OCI-LY7 (cell line): ENCODE results near the gene DACT3. TPM values are rescaled to one million over a fixed set of nuclear protein-coding genes. Genes with fewer than 3 reads are reported as not detected.

Experiments used
- BruUV-seq: library from RNA; stranded (reverse); fragments of 400-500 nt; replicated peaks from 2 replicates; lab custom pipeline; 2021; lab: Mats Ljungman, UMichigan
- CTCF ChIA-PET: fragments of 300-600 bp; sonication (Branson Sonifier 250); formaldehyde crosslinking; loops from one replicate; lab custom pipeline; 2022; ENCODE audit warnings: antibody characterized with exemption; ENCODE audit not compliant: unreplicated experiment; lab: Charles Lee
- POLR2A ChIA-PET: fragments of 300-600 bp; sonication (Branson Sonifier 250); formaldehyde crosslinking; loops from one replicate; lab custom pipeline; 2022; ENCODE audit warnings: antibody characterized with exemption; lab: Charles Lee
- DNase-seq: peaks from one replicate; pipeline ENCODE4 v3.0.0-alpha.2; 2015; ENCODE audit warnings: low spot score
- H2AFZ ChIP-seq: fragments of 200-600 bp; sonication (generic), shearing (Covaris generic); 2 replicates; pipeline ENCODE4 v1.6.1; 2014; ENCODE audit warnings: mild to moderate bottlenecking, antibody characterized with exemption, low read length, moderate library complexity
- H3K27ac ChIP-seq: fragments of 200-600 bp; sonication (generic); 2 replicates; pipeline ENCODE4 v1.5.1; 2014; ENCODE audit warnings: mixed run types, low read depth, mild to moderate bottlenecking, moderate library complexity, low read length, inconsistent platforms; ENCODE audit not compliant: poor library complexity, severe bottlenecking
- H3K36me3 ChIP-seq: fragments of 200-600 bp; sonication (generic); 2 replicates; pipeline ENCODE4 v1.6.1; 2014; ENCODE audit warnings: mild to moderate bottlenecking, antibody characterized with exemption, low read length, moderate library complexity, mixed read lengths; ENCODE audit not compliant: insufficient read depth
- H3K4me1 ChIP-seq: fragments of 200-600 bp; sonication (generic); 2 replicates; pipeline ENCODE4 v1.5.1; 2014; ENCODE audit warnings: mild to moderate bottlenecking, low read length; ENCODE audit not compliant: insufficient read depth, poor library complexity, severe bottlenecking
- H3K4me2 ChIP-seq: fragments of 200-600 bp; sonication (generic); 2 replicates; pipeline ENCODE4 v1.6.1; 2014; ENCODE audit warnings: mild to moderate bottlenecking, low read length
- H3K4me3 ChIP-seq: fragments of 200-600 bp; sonication (generic); 2 replicates; pipeline ENCODE4 v1.5.1; 2014; ENCODE audit warnings: mild to moderate bottlenecking, low read depth, low read length; ENCODE audit not compliant: poor library complexity, severe bottlenecking
- H3K79me2 ChIP-seq: fragments of 200-600 bp; sonication (generic); 2 replicates; pipeline ENCODE4 v1.6.1; 2016; ENCODE audit warnings: low read depth, mild to moderate bottlenecking, low read length, moderate library complexity, mixed read lengths; ENCODE audit not compliant: insufficient read depth
- H3K9me2 ChIP-seq: fragments of 200-600 bp; sonication (generic); 2 replicates; pipeline ENCODE4 v1.6.1; 2016; ENCODE audit warnings: mild to moderate bottlenecking, low read length, mixed read lengths; ENCODE audit not compliant: insufficient read depth
- H3K9me3 ChIP-seq: fragments of 200-600 bp; sonication (generic); 2 replicates; pipeline ENCODE4 v1.6.1; 2014; ENCODE audit warnings: mild to moderate bottlenecking, mixed run types, low read length, mixed read lengths
- H4K20me1 ChIP-seq: fragments of 200-600 bp; sonication (generic); 2 replicates; pipeline ENCODE4 v1.6.1; 2014; ENCODE audit warnings: mild to moderate bottlenecking, antibody characterized with exemption, low read length, moderate library complexity, mixed read lengths; ENCODE audit not compliant: insufficient read depth
- CTCF ChIP-seq: fragments of 200-600 bp; sonication (generic); conservative IDR thresholded peaks from 2 replicates; pipeline ENCODE4 v1.5.1; 2014; ENCODE audit warnings: mild to moderate bottlenecking, antibody characterized with exemption, low read length, moderate library complexity, mixed read lengths
- EZH2phosphoT487 ChIP-seq: fragments of 200-600 bp; sonication (generic); IDR thresholded peaks from 2 replicates; pipeline ENCODE4 v1.6.1; 2018; ENCODE audit warnings: low read depth, borderline replicate concordance, mild to moderate bottlenecking, mixed run types, antibody characterized with exemption, low read length, moderate library complexity, mixed read lengths
- intact Hi-C: fragments of 100-400 bp; cut with micrococcal nuclease; formaldehyde crosslinking; loops from one replicate; pipeline ENCODE4 v1.10.0; 2022; ENCODE audit not compliant: unreplicated experiment
- total RNA-seq, 2 experiments: library from RNA; depleted of rRNA in 1 of 2; stranded (reverse); fragments of >200 nt in 1 of 2; shearing (Covaris generic) in 1 of 2; gene quantifications; 2 replicates each; pipeline ENCODE4 v1.2.3, GENCODE V29; 2014 to 2022

The DACT3 gene
- total RNA-seq, 2 experiments from 2014 or later = 0.44 TPM; not detected in 1

- H2AFZ ChIP-seq = peak overlapping the region; percentile 74
- intact Hi-C loops = no loop called here
Observed at GRCh38 chr19:46600384-46601317, 60.3 kb downstream of the DACT3 start.

GRCh38 chr19:46599716-46600373, 61.1 kb downstream of the DACT3 start:
- Histone ChIP-seq H3K4me2 (peak overlapping the region; percentile 53), H2AFZ (peak overlapping the region; percentile 74), H3K9me2 (no peaks in the 10 kb centered on the region), H3K79me2 (peaks cover 35% of the 10 kb centered on the region), H3K27ac (peak overlapping the region; percentile 80), H3K4me1 (peaks cover 31% of the 10 kb centered on the region), H4K20me1 (peaks cover 13% of the 10 kb centered on the region), H3K4me3 (peak overlapping the region; percentile 96), H3K9me3 (peaks cover 24% of the 10 kb centered on the region), H3K36me3 (peaks cover 3% of the 10 kb centered on the region)
- TSS peak; percentile 60 for BruUV-seq
- TF ChIP-seq EZH2phosphoT487 (no peak), CTCF (no peak)
- CTCF ChIA-PET = no interaction called here
- POLR2A ChIA-PET = interaction anchor here (0.5 to 2.9 kb wide), 4 partner anchors 12 to 306 kb away, joined by 3 to 16 read pairs (median 4); no protein-coding TSS in a partner anchor
- intact Hi-C loops = no loop called here
- DNase-seq = no peak

More at GRCh38 chr19:46600384-46601317, 60.3 kb downstream of the DACT3 start:
- Histone ChIP-seq H3K36me3 (peaks cover 6% of the 10 kb centered on the region), H3K27ac (peak overlapping the region; percentile 80), H3K9me2 (no peaks in the 10 kb centered on the region), H3K4me2 (peak overlapping the region; percentile 53), H4K20me1 (peaks cover 13% of the 10 kb centered on the region), H3K9me3 (peaks cover 24% of the 10 kb centered on the region), H3K4me1 (peaks cover 31% of the 10 kb centered on the region), H3K79me2 (peaks cover 40% of the 10 kb centered on the region), H3K4me3 (peak overlapping the region; percentile 96)
- peak; percentile 99 for DNase-seq
- TF ChIP-seq CTCF = no peak
- TF ChIP-seq EZH2phosphoT487 = no peak
- POLR2A ChIA-PET = interaction anchor here (0.5 to 2.9 kb wide), 3 partner anchors 12 to 306 kb away, joined by 3 to 16 read pairs (median 5); no protein-coding TSS in a partner anchor
- CTCF ChIA-PET = no interaction called here
- no TSS peak for BruUV-seq
